Measurements from ENCODE around the gene RBM19.

GRCh38 chr12:113792450-113792849 lies 173.7 kb downstream of the RBM19 start:
- TF ChIP-seq, protein P1, sequence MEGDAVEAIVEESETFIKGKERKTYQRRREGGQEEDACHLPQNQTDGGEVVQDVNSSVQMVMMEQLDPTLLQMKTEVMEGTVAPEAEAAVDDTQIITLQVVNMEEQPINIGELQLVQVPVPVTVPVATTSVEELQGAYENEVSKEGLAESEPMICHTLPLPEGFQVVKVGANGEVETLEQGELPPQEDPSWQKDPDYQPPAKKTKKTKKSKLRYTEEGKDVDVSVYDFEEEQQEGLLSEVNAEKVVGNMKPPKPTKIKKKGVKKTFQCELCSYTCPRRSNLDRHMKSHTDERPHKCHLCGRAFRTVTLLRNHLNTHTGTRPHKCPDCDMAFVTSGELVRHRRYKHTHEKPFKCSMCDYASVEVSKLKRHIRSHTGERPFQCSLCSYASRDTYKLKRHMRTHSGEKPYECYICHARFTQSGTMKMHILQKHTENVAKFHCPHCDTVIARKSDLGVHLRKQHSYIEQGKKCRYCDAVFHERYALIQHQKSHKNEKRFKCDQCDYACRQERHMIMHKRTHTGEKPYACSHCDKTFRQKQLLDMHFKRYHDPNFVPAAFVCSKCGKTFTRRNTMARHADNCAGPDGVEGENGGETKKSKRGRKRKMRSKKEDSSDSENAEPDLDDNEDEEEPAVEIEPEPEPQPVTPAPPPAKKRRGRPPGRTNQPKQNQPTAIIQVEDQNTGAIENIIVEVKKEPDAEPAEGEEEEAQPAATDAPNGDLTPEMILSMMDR (IDR thresholded peaks at IDR 0.05; ENCODE audit: insufficient read depth, low read length), result no peak
- TF ChIP-seq GABPA (IDR thresholded peaks at IDR 0.05; ENCODE audit: low read depth) (no peak), POLR2AphosphoS5 (IDR thresholded peaks at IDR 0.05; ENCODE audit: low read depth) (no peak), SPI1 (IDR thresholded peaks at IDR 0.05; ENCODE audit: borderline replicate concordance, low read depth) (no peak)
- TF ChIP-seq, protein P2, sequence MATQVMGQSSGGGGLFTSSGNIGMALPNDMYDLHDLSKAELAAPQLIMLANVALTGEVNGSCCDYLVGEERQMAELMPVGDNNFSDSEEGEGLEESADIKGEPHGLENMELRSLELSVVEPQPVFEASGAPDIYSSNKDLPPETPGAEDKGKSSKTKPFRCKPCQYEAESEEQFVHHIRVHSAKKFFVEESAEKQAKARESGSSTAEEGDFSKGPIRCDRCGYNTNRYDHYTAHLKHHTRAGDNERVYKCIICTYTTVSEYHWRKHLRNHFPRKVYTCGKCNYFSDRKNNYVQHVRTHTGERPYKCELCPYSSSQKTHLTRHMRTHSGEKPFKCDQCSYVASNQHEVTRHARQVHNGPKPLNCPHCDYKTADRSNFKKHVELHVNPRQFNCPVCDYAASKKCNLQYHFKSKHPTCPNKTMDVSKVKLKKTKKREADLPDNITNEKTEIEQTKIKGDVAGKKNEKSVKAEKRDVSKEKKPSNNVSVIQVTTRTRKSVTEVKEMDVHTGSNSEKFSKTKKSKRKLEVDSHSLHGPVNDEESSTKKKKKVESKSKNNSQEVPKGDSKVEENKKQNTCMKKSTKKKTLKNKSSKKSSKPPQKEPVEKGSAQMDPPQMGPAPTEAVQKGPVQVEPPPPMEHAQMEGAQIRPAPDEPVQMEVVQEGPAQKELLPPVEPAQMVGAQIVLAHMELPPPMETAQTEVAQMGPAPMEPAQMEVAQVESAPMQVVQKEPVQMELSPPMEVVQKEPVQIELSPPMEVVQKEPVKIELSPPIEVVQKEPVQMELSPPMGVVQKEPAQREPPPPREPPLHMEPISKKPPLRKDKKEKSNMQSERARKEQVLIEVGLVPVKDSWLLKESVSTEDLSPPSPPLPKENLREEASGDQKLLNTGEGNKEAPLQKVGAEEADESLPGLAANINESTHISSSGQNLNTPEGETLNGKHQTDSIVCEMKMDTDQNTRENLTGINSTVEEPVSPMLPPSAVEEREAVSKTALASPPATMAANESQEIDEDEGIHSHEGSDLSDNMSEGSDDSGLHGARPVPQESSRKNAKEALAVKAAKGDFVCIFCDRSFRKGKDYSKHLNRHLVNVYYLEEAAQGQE (IDR thresholded peaks at IDR 0.05; ENCODE audit: insufficient replicate concordance, low read depth), result no peak

Measured in HL-60 (cell line).